ENCODE measurements around the gene IL17REL.
A peak's percentile ranks its signal among the peaks of the same experiment; 100 is the strongest.

The IL17REL gene

GRCh38 chr22:49955581-49956417 is 56.8 kb downstream of the IL17REL start:
- TF ChIP-seq, protein P1, sequence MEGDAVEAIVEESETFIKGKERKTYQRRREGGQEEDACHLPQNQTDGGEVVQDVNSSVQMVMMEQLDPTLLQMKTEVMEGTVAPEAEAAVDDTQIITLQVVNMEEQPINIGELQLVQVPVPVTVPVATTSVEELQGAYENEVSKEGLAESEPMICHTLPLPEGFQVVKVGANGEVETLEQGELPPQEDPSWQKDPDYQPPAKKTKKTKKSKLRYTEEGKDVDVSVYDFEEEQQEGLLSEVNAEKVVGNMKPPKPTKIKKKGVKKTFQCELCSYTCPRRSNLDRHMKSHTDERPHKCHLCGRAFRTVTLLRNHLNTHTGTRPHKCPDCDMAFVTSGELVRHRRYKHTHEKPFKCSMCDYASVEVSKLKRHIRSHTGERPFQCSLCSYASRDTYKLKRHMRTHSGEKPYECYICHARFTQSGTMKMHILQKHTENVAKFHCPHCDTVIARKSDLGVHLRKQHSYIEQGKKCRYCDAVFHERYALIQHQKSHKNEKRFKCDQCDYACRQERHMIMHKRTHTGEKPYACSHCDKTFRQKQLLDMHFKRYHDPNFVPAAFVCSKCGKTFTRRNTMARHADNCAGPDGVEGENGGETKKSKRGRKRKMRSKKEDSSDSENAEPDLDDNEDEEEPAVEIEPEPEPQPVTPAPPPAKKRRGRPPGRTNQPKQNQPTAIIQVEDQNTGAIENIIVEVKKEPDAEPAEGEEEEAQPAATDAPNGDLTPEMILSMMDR (IDR thresholded peaks at IDR 0.05; ENCODE audit: low read length, missing control alignments) = no peak
- no peak for DNase-seq (ENCODE audit: low read depth)
- H3K4me3 ChIP-seq (replicated peaks; ENCODE audit: low read depth, low read length) = no peak overlapping the region

- no peak overlapping the region for H3K4me3 ChIP-seq (replicated peaks; ENCODE audit: low read depth, low read length)
- TF ChIP-seq, protein P1 (IDR thresholded peaks at IDR 0.05; ENCODE audit: low read length, missing control alignments) = no peak
These were observed 57.5 kb downstream of the IL17REL start for GRCh38 chr22:49954991-49955580.

DNA sequence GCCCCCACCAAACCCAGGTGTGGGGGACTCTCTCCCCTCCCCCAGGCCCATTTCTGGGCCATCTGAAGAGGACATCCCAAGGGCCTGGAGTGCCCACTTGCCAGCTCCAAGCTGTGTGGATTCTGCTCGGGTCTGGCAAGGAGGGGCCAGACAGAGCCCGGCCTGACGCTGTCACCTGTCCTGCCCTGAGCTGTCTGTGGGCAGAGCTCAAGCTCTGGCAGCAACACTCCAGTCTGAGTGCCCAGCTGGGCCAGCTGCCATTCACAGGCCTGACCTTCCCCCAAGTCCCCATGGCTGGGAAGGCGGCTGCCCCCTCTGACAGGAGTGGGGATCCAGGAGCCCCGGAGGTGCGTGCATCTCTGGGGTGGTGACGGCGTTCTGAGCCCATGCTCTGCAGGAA is 58.2 kb downstream of the IL17REL start:
- H3K4me3 ChIP-seq (replicated peaks; ENCODE audit: low read depth, low read length) = no peak overlapping the region
- TF ChIP-seq, protein P1 (IDR thresholded peaks at IDR 0.05; ENCODE audit: low read length, missing control alignments) = no peak

More at GRCh38 chr22:49954991-49955580, 57.5 kb downstream of the IL17REL start:
- no peak for DNase-seq (ENCODE audit: low read depth)

GRCh38 chr22:49953680-49954344 is 58.8 kb downstream of the IL17REL start:
- H3K4me3 ChIP-seq (replicated peaks; ENCODE audit: low read depth, low read length) = no peak overlapping the region
- TF ChIP-seq, protein P1 (IDR thresholded peaks at IDR 0.05; ENCODE audit: low read length, missing control alignments) = no peak
- no peak for DNase-seq (ENCODE audit: low read depth)

More for the DNA sequence above, 58.2 kb downstream of the IL17REL start:
- DNase-seq (ENCODE audit: low read depth) = no peak

GRCh38 chr22:49953027-49953679 is 59.4 kb downstream of the IL17REL start:
- no peak overlapping the region for H3K4me3 ChIP-seq (replicated peaks; ENCODE audit: low read depth, low read length)
- no peak for DNase-seq (ENCODE audit: low read depth)
- TF ChIP-seq, protein P1 (IDR thresholded peaks at IDR 0.05; ENCODE audit: low read length, missing control alignments) = no peak

DNA sequence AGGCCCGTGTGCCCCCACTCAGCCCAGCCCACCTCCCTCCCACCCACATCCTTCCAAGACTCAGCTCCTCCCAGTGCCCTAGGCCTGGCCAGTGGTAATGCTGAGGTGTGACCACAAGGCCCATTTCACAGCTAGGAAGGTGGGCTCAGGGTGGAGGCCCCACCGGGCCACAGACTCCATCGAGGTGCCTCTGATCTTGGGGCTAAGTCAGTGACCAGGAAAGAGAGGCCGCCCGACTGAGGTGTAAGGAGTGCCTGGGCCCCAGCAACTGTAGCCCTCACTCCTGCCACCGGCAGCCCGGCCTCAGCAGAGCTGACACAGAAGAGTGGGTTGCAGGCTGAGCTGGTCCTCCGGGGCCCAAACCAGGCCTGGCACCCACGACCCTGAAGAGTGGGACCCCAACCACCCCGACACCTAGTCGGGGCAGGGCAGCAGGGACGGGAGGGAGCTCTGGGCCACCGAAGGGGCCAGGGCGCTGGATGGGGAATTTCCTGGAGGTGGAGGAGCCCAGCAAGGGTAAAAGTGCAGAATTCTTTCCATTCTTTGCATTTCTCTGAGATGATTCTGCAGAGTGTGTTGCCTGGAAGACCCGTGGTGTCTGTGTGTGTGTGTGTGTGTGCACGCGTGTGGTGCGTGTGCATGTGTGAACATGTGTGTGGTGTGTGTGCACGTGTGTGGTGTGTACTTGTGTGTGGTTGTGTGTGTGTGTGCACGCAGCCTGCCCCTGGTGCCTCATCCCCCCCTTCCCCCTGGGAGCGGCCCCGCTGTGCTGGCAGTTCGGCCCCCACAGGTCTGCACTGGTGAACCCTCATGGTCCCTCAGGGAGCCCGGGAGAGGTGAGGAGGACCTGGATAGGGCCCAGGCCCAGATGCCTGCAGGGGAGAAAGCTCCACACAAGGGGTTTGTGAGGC is 60.3 kb downstream of the IL17REL start:
- H3K4me3 ChIP-seq (replicated peaks; ENCODE audit: low read depth, low read length) = no peak overlapping the region
- DNase-seq (ENCODE audit: low read depth) = peak; percentile 89
- TF ChIP-seq, protein P1 (IDR thresholded peaks at IDR 0.05; ENCODE audit: low read length, missing control alignments) = no peak
